Trophoblast cell (in vitro differentiated cells and primary cell): ENCODE results near the gene ZBED5.
"Not testable (repeated sequence)": the region's sequence is repeated elsewhere in the genome, so short reads cannot be mapped to it uniquely, and the experiment has no call there.

ENCODE experiments used
- DNase-seq, 2 donors: peaks; one replicate each; pipeline ENCODE4 v3.0.0-alpha.2; 2016
- H2AFZ ChIP-seq: 2 replicates; pipeline ENCODE4 v1.6.1; 2013; ENCODE audit warnings: low read length, moderate library complexity, mild to moderate bottlenecking; ENCODE audit not compliant: insufficient read depth, poor library complexity
- H2AK5ac ChIP-seq: 2 replicates; pipeline ENCODE4 v1.6.1; 2013; ENCODE audit warnings: mild to moderate bottlenecking, low read length
- H2BK120ac ChIP-seq: 2 replicates; pipeline ENCODE4 v1.6.1; 2013; ENCODE audit warnings: low read length, mild to moderate bottlenecking, moderate library complexity; ENCODE audit not compliant: insufficient read depth, poor library complexity
- H2BK12ac ChIP-seq: 2 replicates; pipeline ENCODE4 v1.6.1; 2013; ENCODE audit warnings: mild to moderate bottlenecking, low read length, moderate library complexity
- H2BK5ac ChIP-seq: 2 replicates; pipeline ENCODE4 v1.6.1; 2013; ENCODE audit warnings: low read length, low read depth, moderate library complexity, mild to moderate bottlenecking; ENCODE audit not compliant: poor library complexity
- H3K14ac ChIP-seq: 2 replicates; pipeline ENCODE4 v1.6.1; 2013; ENCODE audit warnings: mild to moderate bottlenecking, low read length
- H3K18ac ChIP-seq: 2 replicates; pipeline ENCODE4 v1.6.1; 2013; ENCODE audit warnings: mild to moderate bottlenecking, low read length
- H3K23ac ChIP-seq: 2 replicates; pipeline ENCODE4 v1.6.1; 2013; ENCODE audit warnings: low read length
- H3K27ac ChIP-seq: 2 replicates; pipeline ENCODE4 v1.5.1; 2013; ENCODE audit warnings: low read depth, mild to moderate bottlenecking, inconsistent platforms, low read length, moderate library complexity
- H3K27me3 ChIP-seq: 2 replicates; pipeline ENCODE4 v1.6.1; 2013; ENCODE audit warnings: inconsistent platforms, mild to moderate bottlenecking, low read length, moderate library complexity; ENCODE audit not compliant: insufficient read depth
- H3K36me3 ChIP-seq, 2 experiments: 1 replicate in 1 of 2; 2 replicates in 1 of 2; pipeline ENCODE4 v1.6.1; 2013; ENCODE audit warnings: low read length in 2 of 2, mild to moderate bottlenecking in 2 of 2, moderate library complexity in 1 of 2; ENCODE audit not compliant: insufficient read depth in 2 of 2, control insufficient read depth in 1 of 2
- H3K4ac ChIP-seq: 2 replicates; pipeline ENCODE4 v1.6.1; 2013; ENCODE audit warnings: low read depth, mild to moderate bottlenecking, low read length, moderate library complexity
- H3K4me1 ChIP-seq, 2 experiments: 1 replicate in 1 of 2; 2 replicates in 1 of 2; pipeline ENCODE4 v1.6.1; 2013; ENCODE audit warnings: low read length in 2 of 2, mild to moderate bottlenecking in 2 of 2, moderate library complexity in 1 of 2; ENCODE audit not compliant: insufficient read depth in 2 of 2, control insufficient read depth in 1 of 2
- H3K4me2 ChIP-seq: 2 replicates; pipeline ENCODE4 v1.6.1; 2013; ENCODE audit warnings: inconsistent platforms, mild to moderate bottlenecking, low read length, moderate library complexity
- H3K4me3 ChIP-seq: 2 replicates; pipeline ENCODE4 v1.5.1; 2013; ENCODE audit warnings: mild to moderate bottlenecking, low read depth, low read length, inconsistent platforms
- H3K79me1 ChIP-seq: one replicate; pipeline ENCODE4 v1.6.1; 2013; ENCODE audit warnings: low read length
- H3K79me2 ChIP-seq: 2 replicates; pipeline ENCODE4 v1.6.1; 2013; ENCODE audit warnings: low read length, mild to moderate bottlenecking; ENCODE audit not compliant: control insufficient read depth, insufficient read depth, poor library complexity
- H3K9ac ChIP-seq: 2 replicates; pipeline ENCODE4 v1.6.1; 2013; ENCODE audit warnings: mild to moderate bottlenecking, low read length
- H3K9me3 ChIP-seq: 2 replicates; pipeline ENCODE4 v1.6.1; 2013; ENCODE audit warnings: low read depth, mild to moderate bottlenecking, control low read depth, inconsistent platforms, low read length; ENCODE audit not compliant: insufficient read depth
- H4K12ac ChIP-seq: 2 replicates; pipeline ENCODE4 v1.6.1; 2013; ENCODE audit warnings: low read depth, mild to moderate bottlenecking, low read length, moderate library complexity
- H4K8ac ChIP-seq: 2 replicates; pipeline ENCODE4 v1.6.1; 2013; ENCODE audit warnings: low read depth, mild to moderate bottlenecking, low read length, moderate library complexity
- H4K91ac ChIP-seq: one replicate; pipeline ENCODE4 v1.6.1; 2013; ENCODE audit warnings: low read depth, mild to moderate bottlenecking, low read length, moderate library complexity
- WGBS: extraction: QIAGEN DNeasy Blood & Tissue Kit; methylation state at CpG from one replicate; pipeline ENCODE4 v1.1.7; 2013; ENCODE audit warnings: missing lambda C conversion rate; ENCODE audit not compliant: insufficient read length, insufficient coverage; ENCODE audit errors: extremely low coverage; 5-methylcytosine and 5-hydroxymethylcytosine counted together

The ZBED5 gene

DNA sequence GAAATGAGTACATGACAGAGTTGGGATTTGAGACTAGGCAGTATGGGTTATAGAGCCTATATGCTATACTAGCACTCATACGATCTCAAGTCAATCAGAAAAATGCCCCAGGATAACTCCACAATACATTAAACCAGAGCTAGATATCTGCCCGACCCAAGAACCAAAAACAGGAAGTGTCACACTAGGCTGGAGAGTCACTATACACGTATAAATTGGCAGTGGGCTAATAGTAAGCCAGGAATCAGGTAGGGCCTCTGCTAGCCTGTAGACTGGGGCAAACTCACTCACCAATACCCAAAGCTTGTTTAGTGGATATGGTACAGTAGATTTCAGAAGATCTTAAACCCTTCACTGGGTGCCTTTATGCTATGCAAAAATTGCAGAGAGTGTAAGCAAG, 33.0 kb downstream of the ZBED5 start:
- Histone ChIP-seq H2BK5ac (no peak overlapping the region), H3K23ac (no peak overlapping the region), H4K8ac (no peak overlapping the region), H3K4me1 (peaks cover 9% of the 10 kb centered on the region in 2 experiments), H2AFZ (no peak overlapping the region), H3K79me1 (peaks cover 9% of the 10 kb centered on the region), H3K79me2 (no peaks in the 10 kb centered on the region), H2AK5ac (no peak overlapping the region), H2BK12ac (no peak overlapping the region), H2BK120ac (no peak overlapping the region), H3K14ac (no peak overlapping the region), H3K18ac (no peak overlapping the region), H3K9ac (no peak overlapping the region), H3K27ac (no peak overlapping the region), H3K4me3 (no peak overlapping the region), H4K12ac (no peak overlapping the region), H3K4me2 (no peak overlapping the region), H3K9me3 (peaks cover 5% of the 10 kb centered on the region), H3K4ac (no peak overlapping the region), H4K91ac (no peak overlapping the region), H3K36me3 (no peaks in the 10 kb centered on the region), H3K27me3 (no peaks in the 10 kb centered on the region)
- WGBS = no CpG with 5 or more reads among the region's 3 CpGs
- no peak for DNase-seq

DNA sequence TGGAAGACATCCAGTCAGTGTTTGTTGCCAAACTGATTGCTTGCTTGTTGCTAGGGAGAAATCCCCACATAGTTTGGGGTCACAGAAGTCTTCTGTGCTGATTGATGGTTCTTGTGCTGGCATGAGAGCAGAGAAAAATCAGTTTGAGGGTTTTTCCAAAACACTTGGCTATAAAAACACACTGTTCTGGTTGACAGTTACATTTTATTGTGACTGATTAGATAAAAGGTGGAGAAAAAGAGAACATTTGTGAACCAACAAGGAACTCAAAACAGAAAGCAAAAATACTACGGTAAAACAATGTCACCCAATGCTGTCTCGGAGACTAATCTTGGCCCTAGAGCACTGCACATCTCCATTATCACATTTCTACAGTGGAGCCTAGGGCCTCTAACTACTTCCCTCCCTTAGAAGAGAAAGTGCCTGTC, 34.7 kb downstream of the ZBED5 start:
- Histone ChIP-seq H2AFZ (no peak overlapping the region), H3K18ac (peak overlapping the region; percentile 46), H4K12ac (no peak overlapping the region), H2BK120ac (peak overlapping the region; percentile 98), H3K4me3 (no peak overlapping the region), H3K79me1 (peaks cover 9% of the 10 kb centered on the region), H3K4me2 (no peak overlapping the region), H3K4me1 (peaks cover 9% of the 10 kb centered on the region in 2 experiments), H4K91ac (peak overlapping the region; percentile 91), H3K4ac (peak overlapping the region; percentile 39), H3K27ac (peak overlapping the region; percentile 88), H3K9me3 (no peaks in the 10 kb centered on the region), H4K8ac (peak overlapping the region; percentile 50), H2AK5ac (peak overlapping the region; percentile 42), H2BK12ac (peak overlapping the region; percentile 41), H3K27me3 (no peaks in the 10 kb centered on the region), H3K14ac (peak overlapping the region; percentile 53), H3K36me3 (peaks cover 0 to 1% of the 10 kb centered on the region in 2 experiments), H2BK5ac (peak overlapping the region; percentile 87), H3K79me2 (no peaks in the 10 kb centered on the region), H3K23ac (no peak overlapping the region), H3K9ac (no peak overlapping the region)
- peak in 1 of 2 donors; percentile 37 for DNase-seq
- whole genome bisulfite sequencing = no CpG with 5 or more reads among the region's 2 CpGs

DNA sequence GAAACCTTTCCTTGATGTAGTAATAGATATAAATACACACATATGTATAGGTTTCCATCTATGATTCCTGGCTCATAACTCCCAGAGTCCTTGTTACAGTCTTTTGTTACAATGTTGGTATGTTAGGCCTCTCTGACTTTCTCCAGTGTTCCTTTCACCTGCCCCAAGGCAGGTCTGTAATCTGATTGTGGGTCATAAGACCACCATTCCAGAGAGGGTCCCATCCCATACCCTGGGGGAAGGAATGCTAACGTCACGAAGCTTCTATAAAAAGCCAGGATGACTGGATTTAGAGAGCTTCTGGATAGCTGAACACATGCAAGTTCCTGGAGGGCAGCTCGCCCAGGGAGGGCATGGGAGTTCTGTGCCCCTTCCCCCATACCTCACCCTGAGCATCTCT, 35.4 kb downstream of the ZBED5 start:
- not testable (repeated sequence) for H2AK5ac ChIP-seq, H3K4me3 ChIP-seq, H3K27me3 ChIP-seq, H3K14ac ChIP-seq, H3K36me3 ChIP-seq, H2BK12ac ChIP-seq, H3K9me3 ChIP-seq, H4K12ac ChIP-seq, H2AFZ ChIP-seq, H4K91ac ChIP-seq, H3K9ac ChIP-seq, H3K4me2 ChIP-seq, H4K8ac ChIP-seq, H3K4ac ChIP-seq, H3K79me2 ChIP-seq, H3K4me1 ChIP-seq, H2BK120ac ChIP-seq, H3K18ac ChIP-seq, H3K23ac ChIP-seq, H3K79me1 ChIP-seq
- peak overlapping the region; percentile 87 for H2BK5ac ChIP-seq
- H3K27ac ChIP-seq = peak overlapping the region; percentile 88
- DNase-seq = peak; percentile 94 to 98
- WGBS = no CpG with 5 or more reads among the region's 3 CpGs

DNA sequence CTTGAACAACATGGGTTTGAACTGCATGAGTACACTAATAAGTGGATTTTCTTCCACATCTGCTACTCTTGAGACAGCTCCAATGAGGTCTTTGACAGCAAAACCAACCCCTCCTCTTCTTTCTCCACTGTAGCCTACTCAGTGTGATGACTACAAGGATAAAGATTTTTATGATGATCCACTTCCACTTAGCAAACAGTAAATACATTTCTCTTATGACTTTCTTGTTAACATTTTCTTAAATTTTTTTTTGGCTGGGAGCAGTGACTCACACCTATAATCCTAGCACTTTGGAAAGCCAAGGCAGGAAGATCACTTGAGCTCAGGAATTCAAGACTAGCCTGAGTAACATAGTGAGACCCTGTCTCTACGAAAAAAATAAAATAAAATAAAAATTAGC, 39.3 kb downstream of the ZBED5 start:
- Histone ChIP-seq H2BK120ac (no peak overlapping the region), H4K8ac (no peak overlapping the region), H3K9ac (no peak overlapping the region), H2BK5ac (no peak overlapping the region), H4K91ac (no peak overlapping the region), H3K36me3 (peaks cover 0 to 1% of the 10 kb centered on the region in 2 experiments), H3K14ac (no peak overlapping the region), H3K23ac (no peak overlapping the region), H3K27me3 (no peaks in the 10 kb centered on the region), H3K4me2 (no peak overlapping the region), H3K18ac (no peak overlapping the region), H3K27ac (no peak overlapping the region), H2AK5ac (no peak overlapping the region), H4K12ac (no peak overlapping the region), H3K4me3 (no peak overlapping the region), H3K4ac (no peak overlapping the region), H3K79me2 (no peaks in the 10 kb centered on the region), H3K9me3 (no peaks in the 10 kb centered on the region), H3K79me1 (peaks cover 7% of the 10 kb centered on the region), H3K4me1 (peaks cover 6 to 7% of the 10 kb centered on the region in 2 experiments), H2AFZ (no peak overlapping the region), H2BK12ac (peak overlapping the region; percentile 58)
- WGBS = no CpG with 5 or more reads among the region's 1 CpG
- no peak for DNase-seq
